RWPE2 (cell line): Measurements from ENCODE around the gene CDH2.

Source experiments
- ATAC-seq: fragments of 200-7000 bp; cut with Tn5 transposase; 3 replicates; pipeline ENCODE4 v1.9.1; 2021; ENCODE audit warnings: low read depth
- DNase-seq: peaks from one replicate; pipeline ENCODE4 v3.0.0-alpha.2; 2020; ENCODE audit warnings: low spot score
- H3K27ac ChIP-seq: fragments of 450-650 bp; 2 replicates; pipeline ENCODE4 v1.5.1; 2017; ENCODE audit warnings: mild to moderate bottlenecking; ENCODE audit not compliant: poor library complexity, severe bottlenecking
- H3K27me3 ChIP-seq: fragments of 250-450 bp; sonication (Bioruptor Pico); 2 replicates; pipeline ENCODE4 v1.5.1; 2021; ENCODE audit warnings: mild to moderate bottlenecking, moderate library complexity; ENCODE audit not compliant: insufficient read depth, poor library complexity, severe bottlenecking
- H3K36me3 ChIP-seq: fragments of 250-450 bp; sonication (Bioruptor Pico); 2 replicates; pipeline ENCODE4 v1.5.1; 2020; ENCODE audit warnings: low read depth, mild to moderate bottlenecking, moderate library complexity
- H3K4me1 ChIP-seq: fragments of 250-450 bp; sonication (Bioruptor Pico); 2 replicates; pipeline ENCODE4 v1.5.1; 2021; ENCODE audit warnings: mild to moderate bottlenecking, moderate library complexity; ENCODE audit not compliant: insufficient read depth, poor library complexity, severe bottlenecking
- H3K4me3 ChIP-seq: fragments of 250-450 bp; sonication (Bioruptor Pico); 2 replicates; pipeline ENCODE4 v1.5.1; 2021; ENCODE audit warnings: mild to moderate bottlenecking, moderate library complexity; ENCODE audit not compliant: severe bottlenecking
- H3K9me3 ChIP-seq: fragments of 250-450 bp; sonication (Bioruptor Pico); 2 replicates; pipeline ENCODE4 v1.5.1; 2021; ENCODE audit warnings: mild to moderate bottlenecking, moderate library complexity; ENCODE audit not compliant: severe bottlenecking
- CTCF ChIP-seq: fragments of 450-650 bp; IDR thresholded peaks from one replicate; pipeline ENCODE4 v1.5.1; 2017; ENCODE audit warnings: mild to moderate bottlenecking, moderate library complexity; ENCODE audit not compliant: poor library complexity, severe bottlenecking

CDH2 gene

GRCh38 chr18:28147674-28148171, 29.2 kb downstream of the CDH2 start:
- Histone ChIP-seq H3K27me3 (no peaks in the 10 kb centered on the region), H3K9me3 (no peaks in the 10 kb centered on the region), H3K27ac (no peak overlapping the region), H3K4me1 (peaks cover 8% of the 10 kb centered on the region), H3K4me3 (no peak overlapping the region), H3K36me3 (peaks cover 6% of the 10 kb centered on the region; the same call in 1 of the 2 replicates)
- peak; percentile 35; the same call in 2 of the 3 replicates for ATAC-seq
- DNase-seq: no peak
- no peak for TF ChIP-seq CTCF

GRCh38 chr18:28143725-28144124, 33.2 kb downstream of the CDH2 start:
- ATAC-seq (no peak), DNase-seq (no peak)
- Histone ChIP-seq H3K27me3 (no peaks in the 10 kb centered on the region), H3K36me3 (peaks cover 6% of the 10 kb centered on the region; the same call in 1 of the 2 replicates), H3K4me3 (no peak overlapping the region), H3K4me1 (peaks cover 8% of the 10 kb centered on the region), H3K9me3 (no peaks in the 10 kb centered on the region), H3K27ac (no peak overlapping the region)
- no peak for TF ChIP-seq CTCF

- Histone ChIP-seq H3K4me3 (no peak overlapping the region), H3K4me1 (no peaks in the 10 kb centered on the region), H3K36me3 (no peaks in the 10 kb centered on the region), H3K27me3 (no peaks in the 10 kb centered on the region), H3K27ac (no peak overlapping the region), H3K9me3 (no peaks in the 10 kb centered on the region)
- ATAC-seq (no peak), DNase-seq (no peak)
- TF ChIP-seq CTCF: no peak
Observed at GRCh38 chr18:28138816-28139215, 38.1 kb downstream of the CDH2 start.

- no peaks in the 10 kb centered on the region for H3K4me1 ChIP-seq
- no peaks in the 10 kb centered on the region for H3K36me3 ChIP-seq
- H3K4me3 ChIP-seq: no peak overlapping the region
- no peaks in the 10 kb centered on the region for H3K27me3 ChIP-seq
- ATAC-seq (no peak), DNase-seq (no peak)
- H3K27ac ChIP-seq: no peak overlapping the region
- no peaks in the 10 kb centered on the region for H3K9me3 ChIP-seq
- no peak for TF ChIP-seq CTCF
Observed at GRCh38 chr18:28136071-28136470, 40.9 kb downstream of the CDH2 start.

- Histone ChIP-seq H3K27ac (no peak overlapping the region), H3K4me1 (no peaks in the 10 kb centered on the region), H3K9me3 (no peaks in the 10 kb centered on the region), H3K27me3 (no peaks in the 10 kb centered on the region), H3K36me3 (no peaks in the 10 kb centered on the region), H3K4me3 (no peak overlapping the region)
- no peak for ATAC-seq
- no peak for TF ChIP-seq CTCF
- no peak for DNase-seq
Observed at GRCh38 chr18:28134774-28135173, 42.2 kb downstream of the CDH2 start.
